ENCODE data around the gene DEFB112. TPM values are rescaled to one million over a fixed set of nuclear protein-coding genes. Genes with fewer than 3 reads are reported as not detected.

The DEFB112 gene
- total RNA-seq, 1 donor from 2014 or later = not detected

DNA sequence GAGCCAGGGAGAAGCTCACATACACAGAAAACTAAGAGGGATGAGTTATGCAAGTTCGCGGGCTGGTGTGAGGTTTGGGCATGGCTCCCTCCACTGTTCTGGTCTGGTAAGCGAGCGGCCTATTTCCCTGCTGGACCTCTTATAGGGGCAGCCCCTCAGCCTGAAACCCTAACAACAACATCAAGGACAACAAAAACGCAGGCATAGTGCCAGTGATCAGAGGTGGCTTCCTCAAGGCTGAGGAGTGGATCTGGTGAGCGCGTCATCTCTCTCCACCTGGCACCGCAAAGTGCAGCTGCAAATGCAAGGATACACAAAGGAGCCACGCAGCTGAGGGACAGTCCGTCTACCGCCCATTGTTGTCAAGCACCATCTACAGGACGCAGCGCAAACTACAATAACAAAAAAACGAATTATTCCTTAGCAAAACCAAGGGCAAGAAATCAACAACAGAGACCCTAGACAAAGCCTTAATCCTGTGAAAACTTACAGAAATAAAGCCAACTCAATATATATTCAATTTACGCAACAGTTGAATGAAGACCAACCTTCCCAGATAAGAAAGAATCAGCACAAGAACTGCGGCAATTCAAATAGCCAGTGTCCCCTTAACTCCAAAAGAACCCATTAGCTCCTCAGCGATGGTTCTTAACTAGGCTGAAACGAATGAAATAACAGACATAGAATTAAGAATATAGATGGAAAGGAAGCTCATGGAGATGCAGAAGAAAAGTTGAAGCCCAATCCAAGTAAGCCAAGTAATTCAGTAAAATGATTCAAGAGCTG is 18.8 kb downstream of the DEFB112 start:
- Histone ChIP-seq H3K4me3 (ENCODE audit: low read depth, low read length) (no peak overlapping the region), H3K27me3 (ENCODE audit: control insufficient read depth, insufficient read depth, low read length) (no peaks in the 10 kb centered on the region), H3K36me3 (ENCODE audit: control insufficient read depth, insufficient read depth, low read length) (no peaks in the 10 kb centered on the region)
- TF ChIP-seq, protein P1, sequence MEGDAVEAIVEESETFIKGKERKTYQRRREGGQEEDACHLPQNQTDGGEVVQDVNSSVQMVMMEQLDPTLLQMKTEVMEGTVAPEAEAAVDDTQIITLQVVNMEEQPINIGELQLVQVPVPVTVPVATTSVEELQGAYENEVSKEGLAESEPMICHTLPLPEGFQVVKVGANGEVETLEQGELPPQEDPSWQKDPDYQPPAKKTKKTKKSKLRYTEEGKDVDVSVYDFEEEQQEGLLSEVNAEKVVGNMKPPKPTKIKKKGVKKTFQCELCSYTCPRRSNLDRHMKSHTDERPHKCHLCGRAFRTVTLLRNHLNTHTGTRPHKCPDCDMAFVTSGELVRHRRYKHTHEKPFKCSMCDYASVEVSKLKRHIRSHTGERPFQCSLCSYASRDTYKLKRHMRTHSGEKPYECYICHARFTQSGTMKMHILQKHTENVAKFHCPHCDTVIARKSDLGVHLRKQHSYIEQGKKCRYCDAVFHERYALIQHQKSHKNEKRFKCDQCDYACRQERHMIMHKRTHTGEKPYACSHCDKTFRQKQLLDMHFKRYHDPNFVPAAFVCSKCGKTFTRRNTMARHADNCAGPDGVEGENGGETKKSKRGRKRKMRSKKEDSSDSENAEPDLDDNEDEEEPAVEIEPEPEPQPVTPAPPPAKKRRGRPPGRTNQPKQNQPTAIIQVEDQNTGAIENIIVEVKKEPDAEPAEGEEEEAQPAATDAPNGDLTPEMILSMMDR (IDR thresholded peaks at IDR 0.05; ENCODE audit: insufficient read depth, low read length, severe bottlenecking) = peak; percentile 66
- peak; percentile 24 for DNase-seq (ENCODE audit: low read depth)
- FAIRE-seq = peak; percentile 94

DNA sequence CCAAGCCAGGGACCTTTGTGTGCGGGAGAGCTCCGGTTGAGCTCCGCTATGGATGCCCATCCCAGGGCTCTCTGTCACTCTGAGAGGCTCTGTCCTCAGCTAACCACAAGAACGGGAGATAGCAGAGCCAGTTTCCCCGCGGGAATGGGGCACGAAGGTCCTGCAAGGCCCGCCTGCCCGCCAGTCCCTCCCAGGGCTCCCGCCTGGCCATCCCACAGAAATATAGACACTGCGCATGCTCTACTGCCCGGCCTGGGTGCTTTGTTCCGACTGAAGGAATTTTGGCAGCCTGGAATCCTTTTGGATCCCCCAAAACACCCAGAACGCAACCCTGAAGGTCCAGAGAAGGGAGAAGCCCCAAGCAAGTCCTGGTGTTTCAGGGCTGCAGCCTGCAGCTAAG is 19.4 kb downstream of the DEFB112 start:
- DNase-seq (ENCODE audit: low read depth) = no peak
- H3K36me3 ChIP-seq (ENCODE audit: control insufficient read depth, insufficient read depth, low read length) = no peaks in the 10 kb centered on the region
- FAIRE-seq = no peak
- TF ChIP-seq, protein P1 (IDR thresholded peaks at IDR 0.05; ENCODE audit: insufficient read depth, low read length, severe bottlenecking) = no peak
- H3K27me3 ChIP-seq (ENCODE audit: control insufficient read depth, insufficient read depth, low read length) = no peaks in the 10 kb centered on the region
- no peak overlapping the region for H3K4me3 ChIP-seq (ENCODE audit: low read depth, low read length)

DNA sequence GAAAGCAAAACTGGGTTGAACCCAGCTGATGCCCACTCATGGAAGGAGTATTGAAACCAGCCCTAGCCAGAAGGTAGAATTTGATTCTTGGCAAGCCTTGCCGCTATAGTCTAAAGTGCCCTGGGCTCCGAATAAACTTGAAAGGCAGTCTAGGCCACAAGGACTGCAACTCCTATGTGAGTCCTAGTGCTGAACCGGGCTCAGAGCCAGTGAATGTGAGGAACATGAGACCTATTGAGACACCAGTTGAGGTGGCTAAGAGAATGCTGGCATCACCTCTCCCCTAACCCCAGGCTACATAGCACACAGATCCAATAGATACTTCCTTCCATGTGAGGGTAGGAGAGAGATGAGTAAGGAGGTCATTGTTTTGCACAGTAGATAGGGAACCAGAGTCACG is 24.5 kb downstream of the DEFB112 start:
- FAIRE-seq = no peak
- Histone ChIP-seq H3K27me3 (ENCODE audit: control insufficient read depth, insufficient read depth, low read length) (no peaks in the 10 kb centered on the region), H3K4me3 (ENCODE audit: low read depth, low read length) (no peak overlapping the region), H3K36me3 (ENCODE audit: control insufficient read depth, insufficient read depth, low read length) (no peaks in the 10 kb centered on the region)
- DNase-seq (ENCODE audit: low read depth) = peak; percentile 6
- TF ChIP-seq, protein P1 (IDR thresholded peaks at IDR 0.05; ENCODE audit: insufficient read depth, low read length, severe bottlenecking) = no peak

DNA sequence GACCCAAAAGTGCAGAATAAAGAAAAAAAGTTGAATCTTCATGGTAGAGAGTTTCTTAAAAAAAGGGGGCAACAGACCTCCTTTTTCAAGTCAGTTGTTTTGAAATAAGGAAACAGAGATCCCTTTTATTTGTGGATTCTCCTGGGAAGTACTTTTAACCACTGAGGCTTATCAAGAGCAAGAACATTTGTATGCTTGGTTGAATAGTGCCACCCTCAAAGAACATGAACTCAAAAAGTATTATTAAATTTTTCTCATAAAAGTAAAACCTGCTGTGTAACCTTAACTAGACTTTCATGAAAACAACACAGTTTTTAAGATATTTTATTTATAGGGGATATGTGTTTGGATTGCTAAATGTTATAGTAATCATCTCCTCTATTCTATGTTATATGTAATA is 27.8 kb downstream of the DEFB112 start, which contains the start of gene DEFB110:
Gene DEFB110, minus strand, starts transcription at position 101 of the 400 bp plus-strand sequence. Its CDS starts 59 bp downstream, at position 42.
- TF ChIP-seq, protein P1 (IDR thresholded peaks at IDR 0.05; ENCODE audit: insufficient read depth, low read length, severe bottlenecking) = no peak
- DNase-seq (ENCODE audit: low read depth) (no peak), FAIRE-seq (no peak)
- no peak within 1 kb of the TSS for H3K4me3 ChIP-seq (ENCODE audit: low read depth, low read length)
- no peaks in the 10 kb centered on the region for H3K36me3 ChIP-seq (ENCODE audit: control insufficient read depth, insufficient read depth, low read length)
- no peaks in the 10 kb centered on the region for H3K27me3 ChIP-seq (ENCODE audit: control insufficient read depth, insufficient read depth, low read length)

DNA sequence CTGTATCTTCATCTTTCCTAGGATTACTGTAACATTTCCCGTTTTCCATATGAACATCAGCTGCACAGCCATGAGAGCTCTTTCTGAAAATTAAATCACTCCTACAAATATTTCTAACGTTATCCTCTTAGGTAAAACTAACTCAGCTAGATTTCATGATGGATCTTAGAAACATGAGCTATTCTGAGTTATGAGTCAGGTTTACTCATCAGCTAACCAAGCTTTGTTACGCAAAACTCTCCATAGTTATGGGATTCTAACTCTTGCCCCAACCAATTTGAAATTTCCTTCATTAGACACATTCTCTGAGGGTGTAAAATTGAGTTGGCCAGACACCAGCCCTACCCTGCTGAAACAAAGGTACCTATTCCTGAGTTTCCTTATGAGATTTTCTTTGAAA is 41.9 kb downstream of the DEFB112 start:
- H3K27me3 ChIP-seq (ENCODE audit: control insufficient read depth, insufficient read depth, low read length) = no peaks in the 10 kb centered on the region
- FAIRE-seq (no peak), DNase-seq (ENCODE audit: low read depth) (peak; percentile 94)
- TF ChIP-seq, protein P1 (IDR thresholded peaks at IDR 0.05; ENCODE audit: insufficient read depth, low read length, severe bottlenecking) = no peak
- no peak overlapping the region for H3K4me3 ChIP-seq (ENCODE audit: low read depth, low read length)
- H3K36me3 ChIP-seq (ENCODE audit: control insufficient read depth, insufficient read depth, low read length) = no peaks in the 10 kb centered on the region
